ENCODE data around the gene CABS1.

DNA sequence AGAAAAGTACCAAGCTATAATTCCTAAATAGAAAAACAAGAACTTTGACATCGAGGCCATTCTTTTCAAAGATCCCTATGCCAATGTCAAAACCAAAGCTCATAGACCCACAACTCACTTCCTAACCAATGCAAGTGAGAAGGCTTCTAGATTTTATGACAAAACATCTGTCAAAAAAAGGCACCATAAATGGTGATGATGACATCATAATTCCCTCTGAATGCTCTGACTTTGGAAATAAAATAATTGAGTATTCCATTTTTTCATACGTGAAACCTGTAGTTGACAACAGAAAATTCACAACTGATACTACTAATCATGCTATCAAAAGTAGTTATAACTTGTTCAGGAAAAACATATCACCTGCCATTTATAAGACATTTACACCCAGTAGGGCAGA is 8.7 kb upstream of the CABS1 start:
- TF ChIP-seq, protein P1, sequence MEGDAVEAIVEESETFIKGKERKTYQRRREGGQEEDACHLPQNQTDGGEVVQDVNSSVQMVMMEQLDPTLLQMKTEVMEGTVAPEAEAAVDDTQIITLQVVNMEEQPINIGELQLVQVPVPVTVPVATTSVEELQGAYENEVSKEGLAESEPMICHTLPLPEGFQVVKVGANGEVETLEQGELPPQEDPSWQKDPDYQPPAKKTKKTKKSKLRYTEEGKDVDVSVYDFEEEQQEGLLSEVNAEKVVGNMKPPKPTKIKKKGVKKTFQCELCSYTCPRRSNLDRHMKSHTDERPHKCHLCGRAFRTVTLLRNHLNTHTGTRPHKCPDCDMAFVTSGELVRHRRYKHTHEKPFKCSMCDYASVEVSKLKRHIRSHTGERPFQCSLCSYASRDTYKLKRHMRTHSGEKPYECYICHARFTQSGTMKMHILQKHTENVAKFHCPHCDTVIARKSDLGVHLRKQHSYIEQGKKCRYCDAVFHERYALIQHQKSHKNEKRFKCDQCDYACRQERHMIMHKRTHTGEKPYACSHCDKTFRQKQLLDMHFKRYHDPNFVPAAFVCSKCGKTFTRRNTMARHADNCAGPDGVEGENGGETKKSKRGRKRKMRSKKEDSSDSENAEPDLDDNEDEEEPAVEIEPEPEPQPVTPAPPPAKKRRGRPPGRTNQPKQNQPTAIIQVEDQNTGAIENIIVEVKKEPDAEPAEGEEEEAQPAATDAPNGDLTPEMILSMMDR (IDR thresholded peaks at IDR 0.05) = no peak
- TF ChIP-seq EZH2 (IDR thresholded peaks at IDR 0.05) (no peak), EZH2phosphoT487 (IDR thresholded peaks at IDR 0.05) (no peak)
